Testis (tissue), 2 donors: ENCODE results near the gene NIPBL.

Experiments used
- POLR2A ChIP-seq: fragments of 450-650 bp; IDR thresholded peaks from one replicate; pipeline ENCODE4 v1.6.1; 2017; ENCODE audit warnings: antibody characterized with exemption, mild to moderate bottlenecking, moderate library complexity
- TF ChIP-seq, protein P1 (sequence below), 3 experiments: fragments of 450-650 bp in 2 of 3; fragments of 200-600 bp in 1 of 3; sonication (generic) in 1 of 3; IDR thresholded peaks; one replicate each; pipeline ENCODE4 v1.5.1; 2016 to 2019; ENCODE audit warnings: antibody characterized with exemption in 3 of 3, mild to moderate bottlenecking in 2 of 3, moderate library complexity in 1 of 3

DNA sequence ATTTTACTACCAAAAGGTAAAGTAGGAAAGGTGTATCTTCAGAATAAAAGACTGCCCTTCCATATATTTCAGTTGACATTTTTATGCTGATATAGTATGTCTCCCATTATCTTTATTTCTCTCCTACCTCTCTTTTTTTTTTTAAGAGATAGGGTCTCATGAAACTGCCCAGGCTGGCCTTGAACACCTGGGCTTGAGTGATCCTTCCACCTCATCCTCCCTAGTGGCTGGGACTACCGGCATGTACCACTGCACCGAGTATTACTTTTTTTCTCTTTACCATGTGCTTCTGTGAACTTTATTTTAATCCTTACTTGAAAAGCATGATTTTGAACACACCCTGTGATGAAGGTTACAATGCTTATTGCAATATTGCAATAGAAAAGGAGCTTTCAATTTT, 42.7 kb downstream of the NIPBL start:
- TF ChIP-seq, protein P1, sequence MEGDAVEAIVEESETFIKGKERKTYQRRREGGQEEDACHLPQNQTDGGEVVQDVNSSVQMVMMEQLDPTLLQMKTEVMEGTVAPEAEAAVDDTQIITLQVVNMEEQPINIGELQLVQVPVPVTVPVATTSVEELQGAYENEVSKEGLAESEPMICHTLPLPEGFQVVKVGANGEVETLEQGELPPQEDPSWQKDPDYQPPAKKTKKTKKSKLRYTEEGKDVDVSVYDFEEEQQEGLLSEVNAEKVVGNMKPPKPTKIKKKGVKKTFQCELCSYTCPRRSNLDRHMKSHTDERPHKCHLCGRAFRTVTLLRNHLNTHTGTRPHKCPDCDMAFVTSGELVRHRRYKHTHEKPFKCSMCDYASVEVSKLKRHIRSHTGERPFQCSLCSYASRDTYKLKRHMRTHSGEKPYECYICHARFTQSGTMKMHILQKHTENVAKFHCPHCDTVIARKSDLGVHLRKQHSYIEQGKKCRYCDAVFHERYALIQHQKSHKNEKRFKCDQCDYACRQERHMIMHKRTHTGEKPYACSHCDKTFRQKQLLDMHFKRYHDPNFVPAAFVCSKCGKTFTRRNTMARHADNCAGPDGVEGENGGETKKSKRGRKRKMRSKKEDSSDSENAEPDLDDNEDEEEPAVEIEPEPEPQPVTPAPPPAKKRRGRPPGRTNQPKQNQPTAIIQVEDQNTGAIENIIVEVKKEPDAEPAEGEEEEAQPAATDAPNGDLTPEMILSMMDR (IDR thresholded peaks at IDR 0.05): no peak
- no peak for TF ChIP-seq POLR2A
